T-helper 2 cell treated with Interferon-gamma antibody and Interleukin-4, amounts not matched to agents 5 μg/mL and 100 μg/mL, for 36 hours (primary cell): Measurements from ENCODE around the gene RASSF7.
A peak's percentile ranks its signal among the peaks of the same experiment; 100 is the strongest.
"Not testable (repeated sequence)": the region's sequence is repeated elsewhere in the genome, so short reads cannot be mapped to it uniquely, and the experiment has no call there.

Experiments used
- DNase-seq: peaks from one replicate; pipeline ENCODE4 v3.0.0; 2021; ENCODE audit warnings: low spot score
- H3K27ac Mint-ChIP-seq: one replicate; pipeline ENCODE4 v1.8.0; 2021; ENCODE audit warnings: mild to moderate bottlenecking, mixed read lengths
- H3K27me3 Mint-ChIP-seq: one replicate; pipeline ENCODE4 v1.8.0; 2021; ENCODE audit warnings: low read depth, mixed read lengths
- H3K36me3 Mint-ChIP-seq: one replicate; pipeline ENCODE4 v1.8.0; 2021; ENCODE audit warnings: low read depth, mixed read lengths
- H3K4me1 Mint-ChIP-seq: one replicate; pipeline ENCODE4 v1.8.0; 2021; ENCODE audit warnings: low read depth, mixed read lengths
- H3K4me3 Mint-ChIP-seq: one replicate; pipeline ENCODE4 v1.8.0; 2022; ENCODE audit warnings: mild to moderate bottlenecking, moderate library complexity, mixed read lengths
- H3K9me3 Mint-ChIP-seq: one replicate; pipeline ENCODE4 v1.8.0; 2021; ENCODE audit warnings: mixed read lengths

Gene RASSF7

DNA sequence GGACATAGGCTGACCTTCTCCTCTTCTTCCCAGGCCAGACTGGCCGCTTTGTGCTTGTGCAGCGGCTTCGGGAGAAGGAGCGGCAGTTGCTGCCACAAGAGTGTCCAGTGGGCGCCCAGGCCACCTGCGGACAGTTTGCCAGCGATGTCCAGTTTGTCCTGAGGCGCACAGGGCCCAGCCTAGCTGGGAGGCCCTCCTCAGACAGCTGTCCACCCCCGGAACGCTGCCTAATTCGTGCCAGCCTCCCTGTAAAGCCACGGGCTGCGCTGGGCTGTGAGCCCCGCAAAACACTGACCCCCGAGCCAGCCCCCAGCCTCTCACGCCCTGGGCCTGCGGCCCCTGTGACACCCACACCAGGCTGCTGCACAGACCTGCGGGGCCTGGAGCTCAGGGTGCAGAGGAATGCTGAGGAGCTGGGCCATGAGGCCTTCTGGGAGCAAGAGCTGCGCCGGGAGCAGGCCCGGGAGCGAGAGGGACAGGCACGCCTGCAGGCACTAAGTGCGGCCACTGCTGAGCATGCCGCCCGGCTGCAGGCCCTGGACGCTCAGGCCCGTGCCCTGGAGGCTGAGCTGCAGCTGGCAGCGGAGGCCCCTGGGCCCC, 1.4 kb downstream of the RASSF7 start:
- Mint-ChIP-seq H3K4me3 (peak overlapping the region; percentile 95), H3K27ac (no peak overlapping the region), H3K9me3 (no peaks in the 10 kb centered on the region), H3K4me1 (peaks cover 12% of the 10 kb centered on the region), H3K36me3 (peaks cover 13% of the 10 kb centered on the region), H3K27me3 (peaks cover 8% of the 10 kb centered on the region)
- no peak for DNase-seq

DNA sequence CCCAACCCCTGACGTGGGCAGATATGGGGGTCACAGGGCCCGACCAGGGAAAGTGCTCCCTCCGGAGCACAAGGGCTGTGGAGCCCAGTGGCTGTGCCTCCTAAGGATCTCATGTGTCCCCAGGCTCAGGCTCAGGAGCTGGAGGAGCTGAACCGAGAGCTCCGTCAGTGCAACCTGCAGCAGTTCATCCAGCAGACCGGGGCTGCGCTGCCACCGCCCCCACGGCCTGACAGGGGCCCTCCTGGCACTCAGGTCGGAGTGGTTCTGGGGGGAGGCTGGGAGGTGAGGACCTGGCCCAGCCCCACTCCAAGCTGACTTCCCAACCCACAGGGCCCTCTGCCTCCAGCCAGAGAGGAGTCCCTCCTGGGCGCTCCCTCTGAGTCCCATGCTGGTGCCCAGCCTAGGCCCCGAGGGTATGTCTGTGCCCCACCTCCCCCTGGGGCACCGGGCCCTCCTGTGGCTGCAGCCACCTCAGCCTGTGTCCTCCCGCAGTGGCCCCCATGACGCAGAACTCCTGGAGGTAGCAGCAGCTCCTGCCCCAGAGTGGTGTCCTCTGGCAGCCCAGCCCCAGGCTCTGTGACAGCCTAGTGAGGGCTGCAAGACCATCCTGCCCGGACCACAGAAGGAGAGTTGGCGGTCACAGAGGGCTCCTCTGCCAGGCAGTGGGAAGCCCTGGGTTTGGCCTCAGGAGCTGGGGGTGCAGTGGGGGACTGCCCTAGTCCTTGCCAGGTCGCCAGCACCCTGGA, 2.5 kb downstream of the RASSF7 start:
- Mint-ChIP-seq H3K4me3 (no peak overlapping the region), H3K9me3 (no peaks in the 10 kb centered on the region), H3K27me3 (peaks cover under 1% of the 10 kb centered on the region), H3K4me1 (peaks cover 13% of the 10 kb centered on the region), H3K36me3 (peaks cover 17% of the 10 kb centered on the region), H3K27ac (no peak overlapping the region)
- DNase-seq, result no peak

DNA sequence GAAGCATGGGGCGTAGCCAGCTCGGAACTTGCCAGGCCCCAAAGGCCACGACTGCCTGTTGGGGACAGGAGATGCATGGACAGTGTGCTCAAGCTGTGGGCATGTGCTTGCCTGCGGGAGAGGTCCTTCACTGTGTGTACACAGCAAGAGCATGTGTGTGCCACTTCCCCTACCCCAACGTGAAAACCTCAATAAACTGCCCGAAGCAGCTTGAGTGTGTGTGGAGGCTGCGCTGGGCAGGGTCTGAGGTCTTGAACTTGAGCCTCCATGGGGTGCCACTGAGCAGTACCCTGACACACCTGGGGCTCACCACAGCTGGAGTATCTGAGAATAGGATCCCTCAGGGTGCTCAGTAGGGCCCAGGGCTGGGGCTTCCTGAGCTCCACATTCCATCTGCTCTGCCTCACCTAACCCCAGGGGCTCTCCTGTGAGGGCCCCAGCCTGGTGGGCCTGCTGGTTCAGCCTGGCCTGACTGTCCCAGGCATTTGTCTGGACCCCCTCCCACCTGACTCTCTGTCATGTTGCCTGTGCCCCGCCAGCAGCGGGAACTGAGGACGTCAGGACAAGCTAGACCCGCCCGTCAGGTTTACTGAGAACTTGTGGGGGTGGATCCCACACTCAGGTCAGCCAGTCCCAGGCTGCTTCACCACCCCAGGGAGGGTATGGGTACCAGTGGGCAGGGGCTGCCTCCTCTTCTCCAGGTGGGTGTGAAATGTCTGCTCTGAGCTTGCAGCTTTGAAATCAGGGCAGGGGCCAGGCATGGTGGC, 3.2 kb downstream of the RASSF7 start:
- Mint-ChIP-seq H3K9me3 (no peaks in the 10 kb centered on the region), H3K27ac (no peak overlapping the region), H3K27me3 (no peaks in the 10 kb centered on the region), H3K4me1 (peaks cover 13% of the 10 kb centered on the region), H3K4me3 (no peak overlapping the region), H3K36me3 (peaks cover 17% of the 10 kb centered on the region)
- no peak for DNase-seq

DNA sequence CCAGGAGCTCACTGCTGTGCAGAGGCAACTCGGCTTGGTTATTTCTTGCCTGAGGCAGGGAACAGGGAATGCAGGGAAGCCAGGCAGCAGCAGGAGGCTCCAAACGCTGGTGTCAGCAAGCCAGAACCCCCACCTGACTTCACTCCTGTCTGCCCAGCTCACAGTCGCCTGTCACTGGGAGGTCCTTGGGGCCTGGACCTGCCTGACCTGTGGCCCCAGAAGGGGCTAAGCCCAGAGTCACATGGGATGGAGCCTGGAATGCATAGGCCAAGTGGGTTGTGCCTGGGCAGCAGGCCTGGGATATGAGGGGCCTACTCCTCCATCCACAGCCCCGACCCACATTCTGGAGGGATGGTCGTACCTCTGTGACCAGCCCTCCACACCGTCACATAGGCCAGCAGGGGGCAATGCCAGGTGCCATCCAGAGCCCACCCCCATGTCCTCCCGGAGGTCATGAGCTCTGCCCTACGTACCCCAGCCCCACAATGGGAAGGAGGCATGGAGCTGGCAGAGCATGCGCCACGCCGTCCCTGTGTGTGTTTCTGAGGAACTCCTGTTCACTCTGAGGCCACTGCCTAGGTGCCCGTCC, 5.2 kb downstream of the RASSF7 start:
- Mint-ChIP-seq H3K4me3 (no peak overlapping the region), H3K27me3 (no peaks in the 10 kb centered on the region), H3K27ac (no peak overlapping the region), H3K9me3 (no peaks in the 10 kb centered on the region), H3K4me1 (peaks cover 9% of the 10 kb centered on the region), H3K36me3 (peaks cover 17% of the 10 kb centered on the region)
- DNase-seq, result no peak

DNA sequence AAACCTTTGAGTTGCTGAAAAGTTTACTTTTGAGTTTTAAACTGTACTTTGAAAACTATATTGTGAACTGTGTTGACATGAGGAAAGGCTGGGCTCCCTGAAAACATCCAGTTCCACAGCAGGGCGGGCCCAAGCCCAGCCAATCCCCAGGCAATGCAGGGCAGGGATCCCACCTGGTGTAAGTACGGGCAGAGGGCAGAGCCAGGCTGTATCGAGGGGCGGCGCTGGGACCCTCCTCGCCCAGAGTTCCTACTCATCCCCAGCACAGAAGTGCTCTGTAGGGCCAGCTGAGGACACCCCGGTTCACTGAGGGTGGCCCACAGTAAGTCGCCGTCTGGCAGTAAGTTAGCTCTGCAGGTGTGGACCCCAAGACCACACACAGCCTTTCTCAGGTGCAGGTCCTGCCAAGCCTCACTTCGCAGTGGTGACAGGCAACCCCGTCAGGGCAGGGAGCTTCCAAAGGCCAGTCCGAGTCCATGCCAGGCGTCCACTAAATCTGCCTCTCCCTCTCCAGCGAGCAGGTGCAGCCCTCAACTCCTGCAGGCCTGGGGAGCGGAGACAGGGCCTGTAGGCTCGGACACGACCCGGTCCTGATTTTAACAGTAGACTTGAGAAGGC, 6.3 kb downstream of the RASSF7 start:
- Mint-ChIP-seq H3K27me3 (no peaks in the 10 kb centered on the region), H3K4me1 (peaks cover 5% of the 10 kb centered on the region), H3K36me3 (peaks cover 13% of the 10 kb centered on the region), H3K9me3 (no peaks in the 10 kb centered on the region), H3K4me3 (peak overlapping the region; percentile 89), H3K27ac (peak overlapping the region; percentile 71)
- no peak for DNase-seq

DNA sequence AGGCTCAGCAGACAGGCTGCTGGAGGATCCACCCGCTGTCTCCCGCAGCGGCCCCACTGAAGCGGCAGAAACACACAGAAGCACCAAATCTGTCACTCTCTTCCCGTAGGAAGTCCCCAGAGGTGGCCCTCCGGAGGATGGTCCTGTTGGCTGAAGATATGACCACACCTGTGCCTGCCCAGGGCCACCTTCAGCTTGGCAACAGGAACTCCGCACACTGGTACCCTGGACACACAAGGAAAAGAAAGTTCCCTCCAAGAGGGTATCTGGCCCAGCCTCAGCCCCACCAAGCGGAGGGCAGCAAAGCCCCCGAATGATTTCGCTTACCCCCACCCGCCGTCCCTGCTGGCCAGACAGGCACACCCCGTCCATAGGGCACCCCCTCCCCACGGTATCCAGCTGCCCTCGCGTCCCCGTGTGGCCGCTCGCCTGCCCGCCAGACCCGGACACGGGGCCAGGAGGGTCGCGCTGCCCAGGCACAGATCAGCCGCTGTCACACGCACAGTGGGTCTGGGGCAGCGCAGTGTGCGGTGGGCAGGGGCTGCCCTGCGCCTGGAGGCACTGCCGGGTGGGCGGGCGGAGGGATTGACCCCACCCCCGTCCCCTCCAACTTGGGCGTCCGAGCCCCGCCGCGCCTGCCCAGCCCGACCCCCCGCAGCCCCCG, 7.0 kb downstream of the RASSF7 start:
- no peaks in the 10 kb centered on the region for H3K9me3 Mint-ChIP-seq
- peaks cover 5% of the 10 kb centered on the region for H3K4me1 Mint-ChIP-seq
- H3K27me3 Mint-ChIP-seq, result no peaks in the 10 kb centered on the region
- peak overlapping the region; percentile 89 for H3K4me3 Mint-ChIP-seq
- no peak for DNase-seq
- peak overlapping the region; percentile 71 for H3K27ac Mint-ChIP-seq
- peaks cover 13% of the 10 kb centered on the region for H3K36me3 Mint-ChIP-seq

DNA sequence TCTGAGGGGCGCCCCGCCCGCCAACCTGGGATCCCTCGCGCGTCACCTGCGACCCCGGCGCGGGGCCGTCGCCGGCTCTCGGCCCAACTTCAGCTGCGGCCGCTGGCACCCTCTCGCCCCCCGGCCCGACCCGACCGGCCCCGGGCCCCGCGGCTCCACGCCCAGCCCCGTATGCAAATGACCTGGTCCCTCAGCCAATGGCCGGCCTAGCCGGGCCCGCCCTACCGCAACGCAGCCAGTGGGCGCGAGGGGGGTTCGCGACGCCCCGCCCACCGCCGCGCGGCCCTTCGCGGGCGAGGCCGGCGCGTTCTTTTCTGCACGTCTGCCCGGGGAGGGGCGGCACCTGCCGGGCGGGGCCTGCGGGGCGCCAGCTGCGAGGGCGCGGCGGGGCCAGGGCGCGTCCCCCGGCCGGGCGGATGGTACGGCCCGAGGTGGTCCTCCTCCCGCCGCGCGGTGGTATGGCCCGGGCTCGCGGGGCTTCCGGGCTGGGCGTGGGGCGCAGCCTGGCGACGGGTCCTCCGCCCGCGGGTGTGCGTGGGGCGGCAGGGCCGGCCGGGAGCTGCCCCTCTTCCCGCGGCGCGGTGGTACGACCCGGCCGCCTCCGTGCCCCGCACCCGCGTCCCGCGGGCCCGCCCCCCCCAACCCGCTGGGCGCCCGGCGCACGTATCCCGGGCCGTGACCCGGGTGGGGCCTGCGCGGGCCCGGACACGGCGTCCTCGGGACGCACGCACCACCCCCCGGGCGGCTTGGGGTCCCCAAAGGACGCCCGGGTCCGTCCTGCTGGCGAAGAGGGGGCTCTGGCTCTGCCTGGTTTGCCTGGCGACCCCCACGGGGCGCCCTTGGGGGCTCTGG, 7.8 kb downstream of the RASSF7 start:
- peak; percentile 97 for DNase-seq
- no peaks in the 10 kb centered on the region for H3K27me3 Mint-ChIP-seq
- peaks cover 11% of the 10 kb centered on the region for H3K36me3 Mint-ChIP-seq
- no peaks in the 10 kb centered on the region for H3K9me3 Mint-ChIP-seq
- H3K4me1 Mint-ChIP-seq, result peaks cover 5% of the 10 kb centered on the region
- peak overlapping the region; percentile 78 for H3K4me3 Mint-ChIP-seq
- peak overlapping the region; percentile 68 for H3K27ac Mint-ChIP-seq

DNA sequence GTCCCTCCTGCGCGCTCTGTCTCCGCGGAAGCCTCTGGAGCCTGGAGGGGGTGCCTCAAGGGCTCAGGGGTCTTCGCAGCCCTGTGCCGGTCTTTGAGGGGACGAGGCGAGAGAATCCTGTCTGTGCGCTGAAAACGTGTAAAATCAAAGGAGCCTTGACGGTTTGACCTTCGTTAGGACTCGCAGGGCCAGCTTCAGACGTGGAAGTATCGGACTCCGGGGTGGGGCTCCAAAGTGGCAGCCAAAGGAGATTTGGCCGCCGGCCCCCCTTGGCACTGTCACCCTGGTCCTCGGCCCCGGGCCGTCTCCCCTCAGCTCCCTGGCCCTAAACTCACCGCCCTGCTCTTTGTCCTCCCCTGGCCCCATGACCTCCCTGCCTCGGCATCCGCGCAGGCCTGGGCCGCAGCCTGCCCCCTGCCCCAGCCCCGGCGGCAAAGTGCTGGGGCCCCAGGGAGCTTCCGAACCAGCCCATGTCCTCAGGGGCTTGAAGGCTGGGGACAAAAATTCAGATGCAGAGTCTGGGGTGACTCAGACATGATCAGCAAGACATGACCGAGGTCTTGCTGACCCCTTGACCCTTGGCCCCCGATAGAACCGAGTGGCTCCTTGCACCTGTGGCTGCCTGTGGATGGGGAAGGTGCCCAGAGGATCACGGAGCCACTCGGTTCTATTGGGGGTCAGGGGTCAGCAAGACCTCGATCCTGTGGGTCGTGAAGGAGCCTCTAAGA, 8.6 kb downstream of the RASSF7 start:
- peak overlapping the region; percentile 68 for H3K27ac Mint-ChIP-seq
- H3K4me1 Mint-ChIP-seq, result peaks cover 8% of the 10 kb centered on the region
- H3K9me3 Mint-ChIP-seq, result no peaks in the 10 kb centered on the region
- H3K36me3 Mint-ChIP-seq, result peaks cover 8% of the 10 kb centered on the region
- no peaks in the 10 kb centered on the region for H3K27me3 Mint-ChIP-seq
- DNase-seq, result no peak
- H3K4me3 Mint-ChIP-seq, result peak overlapping the region; percentile 78

DNA sequence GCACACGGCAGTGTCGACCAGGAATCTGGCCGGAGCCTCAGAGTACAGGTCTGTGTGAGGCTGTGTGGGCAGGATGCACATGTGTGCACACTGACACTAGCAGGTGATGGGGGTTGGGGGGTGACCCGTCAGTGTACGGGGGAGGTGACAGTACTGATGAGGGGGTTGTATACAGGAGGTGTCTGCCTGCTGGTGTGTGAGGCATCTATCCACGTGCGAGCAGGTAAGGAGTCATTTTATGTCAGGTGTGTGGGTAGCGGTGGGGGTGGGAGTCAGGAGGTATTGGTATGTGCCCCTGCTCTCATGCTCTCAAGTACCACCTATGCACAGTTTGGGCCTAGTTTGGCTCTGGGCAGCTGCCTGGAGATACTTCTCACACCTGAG, 11.0 kb downstream of the RASSF7 start:
- Mint-ChIP-seq H3K4me1 (peaks cover 16% of the 10 kb centered on the region), H3K27ac (no peak overlapping the region), H3K27me3 (peaks cover 5% of the 10 kb centered on the region), H3K9me3 (no peaks in the 10 kb centered on the region), H3K4me3 (no peak overlapping the region), H3K36me3 (peaks cover 6% of the 10 kb centered on the region)
- no peak for DNase-seq

DNA sequence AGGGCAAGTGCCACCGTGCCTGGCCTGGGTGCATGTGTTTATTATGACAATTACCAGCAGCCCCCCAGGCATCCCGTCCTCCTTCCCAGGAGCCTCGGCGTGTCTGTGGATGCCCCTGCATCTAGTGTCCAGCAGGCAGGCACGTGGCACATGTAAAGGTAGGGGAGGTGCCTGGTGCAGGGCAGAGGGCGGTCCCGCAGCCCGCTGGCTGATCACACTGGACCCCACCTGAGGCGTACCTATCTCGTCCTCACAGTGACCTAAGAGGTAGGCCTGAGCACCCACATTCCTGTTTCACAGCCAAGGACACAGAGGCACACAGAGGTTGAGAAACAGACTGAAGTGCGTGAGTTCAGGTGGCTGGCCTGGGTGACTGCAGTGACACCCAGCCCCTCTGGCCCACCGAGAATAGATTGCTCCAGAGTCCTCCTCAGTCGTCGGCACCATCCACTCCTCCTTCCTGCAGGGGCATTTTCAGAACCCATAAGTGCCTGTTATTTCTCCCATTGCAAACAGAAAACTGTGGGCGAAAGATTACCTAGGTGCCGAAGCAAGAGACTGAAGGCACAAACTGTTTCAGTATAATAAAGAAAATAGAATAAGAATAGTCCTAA, 12.5 kb downstream of the RASSF7 start:
- Mint-ChIP-seq H3K36me3 (peaks cover 6% of the 10 kb centered on the region), H3K27ac (no peak overlapping the region), H3K27me3 (peaks cover 5% of the 10 kb centered on the region), H3K9me3 (no peaks in the 10 kb centered on the region), H3K4me1 (peaks cover 22% of the 10 kb centered on the region), H3K4me3 (no peak overlapping the region)
- no peak for DNase-seq

DNA sequence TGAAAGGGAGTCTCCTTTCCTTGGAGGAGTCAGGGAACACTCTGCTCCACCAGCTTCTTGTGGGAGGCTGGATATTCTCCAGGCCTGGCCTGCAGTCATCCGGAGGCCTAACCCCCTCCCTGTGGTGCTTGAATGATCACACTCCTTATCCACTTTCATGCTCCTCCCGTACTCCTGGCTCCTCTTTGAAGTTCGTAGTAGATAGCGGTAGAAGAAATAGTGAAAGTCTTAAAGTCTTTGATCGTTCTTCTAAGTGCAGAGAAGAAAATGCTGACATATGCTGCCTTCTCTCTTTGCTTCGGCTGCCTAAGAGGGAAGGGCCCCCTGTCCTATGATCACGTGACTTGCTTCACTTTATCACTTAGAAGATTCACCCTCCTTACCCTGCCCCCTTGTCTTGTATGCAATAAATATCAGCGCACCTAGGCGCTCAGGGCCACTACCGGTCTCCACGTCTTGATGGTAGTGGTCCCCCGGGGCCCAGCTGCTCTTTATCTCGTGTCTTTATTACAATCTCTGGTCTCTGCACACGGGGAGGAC, 13.3 kb downstream of the RASSF7 start:
- not testable (repeated sequence) for H3K9me3 Mint-ChIP-seq, H3K27me3 Mint-ChIP-seq, DNase-seq, H3K36me3 Mint-ChIP-seq
- peak overlapping the region; percentile 88 for H3K4me3 Mint-ChIP-seq
- H3K27ac Mint-ChIP-seq, result peak overlapping the region; percentile 23
- peaks cover 27% of the 10 kb centered on the region for H3K4me1 Mint-ChIP-seq
